Activated CD8-positive, alpha-beta memory T cell treated with anti-CD3 and anti-CD28 coated beads, Interleukin-2, amount 10 ng/mL, durations not matched to agents 7 days and 5 days (primary cell): ENCODE data around the gene LGALS12. TPM values are rescaled to one million over a fixed set of nuclear protein-coding genes. Genes with fewer than 3 reads are reported as not detected.

ENCODE experiments used
- ATAC-seq: fragments of 150-1000 bp; cut with Tn5 transposase; one replicate; pipeline ENCODE4 v1.10.0; 2021; ENCODE audit warnings: moderate library complexity
- CTCF ChIA-PET: fragments of 350-600 bp; sonication (Branson Sonifier 250); formaldehyde crosslinking; loops from one replicate; lab custom pipeline; 2021; ENCODE audit warnings: antibody characterized with exemption; lab: Charles Lee
- DNase-seq: peaks from one replicate; pipeline ENCODE4 v3.0.0-alpha.2; 2020
- H3K27ac Mint-ChIP-seq: one replicate; pipeline ENCODE4 v1.8.0; 2021; ENCODE audit warnings: mild to moderate bottlenecking, mixed read lengths
- H3K27me3 Mint-ChIP-seq: one replicate; pipeline ENCODE4 v1.8.0; 2021; ENCODE audit warnings: mixed read lengths
- H3K36me3 Mint-ChIP-seq: one replicate; pipeline ENCODE4 v1.8.0; 2021; ENCODE audit warnings: mild to moderate bottlenecking, mixed read lengths
- H3K4me1 Mint-ChIP-seq: one replicate; pipeline ENCODE4 v1.8.0; 2021; ENCODE audit warnings: mixed read lengths
- H3K4me3 Mint-ChIP-seq: one replicate; pipeline ENCODE4 v1.8.0; 2021; ENCODE audit warnings: mild to moderate bottlenecking, moderate library complexity, mixed read lengths
- H3K9me3 Mint-ChIP-seq: one replicate; pipeline ENCODE4 v1.8.0; 2022; ENCODE audit warnings: low read depth, mixed read lengths
- total RNA-seq, 2 experiments: library from RNA; stranded (reverse); gene quantifications; one replicate each; pipeline ENCODE4 v1.2.3, GENCODE V29; 2021

LGALS12 gene
- under 1 TPM; 0.23 to 0.29 TPM for total RNA-seq

- no peaks in the 10 kb centered on the region for H3K9me3 Mint-ChIP-seq
- peaks cover 5% of the 10 kb centered on the region for H3K4me1 Mint-ChIP-seq
- no peaks in the 10 kb centered on the region for H3K36me3 Mint-ChIP-seq
- H3K4me3 Mint-ChIP-seq, result no peak within 1 kb of the TSS
- H3K27ac Mint-ChIP-seq, result no peak within 1 kb of the TSS
- H3K27me3 Mint-ChIP-seq, result no peaks in the 10 kb centered on the region
- CTCF ChIA-PET, result interaction anchor here (0.6 to 1.0 kb wide), 4 partner anchors 27 to 483 kb away, joined by 3 read pairs; no protein-coding TSS in a partner anchor
- ATAC-seq (no peak), DNase-seq (no peak)
Measured at GRCh38 chr11:63505857-63506528, at the start of gene LGALS12. Gene LGALS12 (plus strand): TSS chr11:63506084. CDS start chr11:63506459, 375 bp downstream.

- CTCF ChIA-PET, result no interaction called here
- Mint-ChIP-seq H3K9me3 (no peaks in the 10 kb centered on the region), H3K4me1 (no peaks in the 10 kb centered on the region), H3K27ac (no peak overlapping the region), H3K27me3 (peaks cover 13% of the 10 kb centered on the region), H3K36me3 (no peaks in the 10 kb centered on the region), H3K4me3 (no peak overlapping the region)
- no peak for DNase-seq
- no peak for ATAC-seq
Measured at GRCh38 chr11:63459586-63459985, 46.3 kb upstream of the LGALS12 start.

- Mint-ChIP-seq H3K27me3 (peaks cover 13% of the 10 kb centered on the region), H3K4me3 (no peak overlapping the region), H3K36me3 (no peaks in the 10 kb centered on the region), H3K4me1 (no peaks in the 10 kb centered on the region), H3K9me3 (no peaks in the 10 kb centered on the region), H3K27ac (no peak overlapping the region)
- CTCF ChIA-PET, result no interaction called here
- DNase-seq (no peak), ATAC-seq (no peak)
Measured at GRCh38 chr11:63462137-63462536, 43.7 kb upstream of the LGALS12 start.

- H3K27me3 Mint-ChIP-seq, result peaks cover 17% of the 10 kb centered on the region
- ATAC-seq (no peak), DNase-seq (no peak)
- H3K4me3 Mint-ChIP-seq, result no peak overlapping the region
- H3K36me3 Mint-ChIP-seq, result peaks cover 6% of the 10 kb centered on the region
- H3K4me1 Mint-ChIP-seq, result no peaks in the 10 kb centered on the region
- no peak overlapping the region for H3K27ac Mint-ChIP-seq
- peaks cover 12% of the 10 kb centered on the region for H3K9me3 Mint-ChIP-seq
- CTCF ChIA-PET, result no interaction called here
Measured at GRCh38 chr11:63470311-63470710, 35.6 kb upstream of the LGALS12 start.

- no peak for ATAC-seq
- CTCF ChIA-PET, result no interaction called here
- Mint-ChIP-seq H3K27ac (no peak overlapping the region), H3K4me3 (no peak overlapping the region), H3K9me3 (peaks cover 18% of the 10 kb centered on the region), H3K27me3 (peaks cover 21% of the 10 kb centered on the region), H3K36me3 (peaks cover 6% of the 10 kb centered on the region), H3K4me1 (no peaks in the 10 kb centered on the region)
- DNase-seq, result no peak
Measured at GRCh38 chr11:63472372-63472771, 33.5 kb upstream of the LGALS12 start.

GRCh38 chr11:63476618-63477017 lies 29.3 kb upstream of the LGALS12 start:
- Mint-ChIP-seq H3K27ac (no peak overlapping the region), H3K4me3 (no peak overlapping the region), H3K27me3 (peaks cover 19% of the 10 kb centered on the region), H3K9me3 (peaks cover 8% of the 10 kb centered on the region), H3K4me1 (no peaks in the 10 kb centered on the region), H3K36me3 (no peaks in the 10 kb centered on the region)
- ATAC-seq, result no peak
- DNase-seq, result no peak
- CTCF ChIA-PET, result interaction anchor here (1.0 kb wide), 1 partner anchor 61 kb away, joined by 3 read pairs; no protein-coding TSS in a partner anchor

- DNase-seq, result peak; percentile 65
- ATAC-seq, result peak; percentile 79
- Mint-ChIP-seq H3K4me1 (no peaks in the 10 kb centered on the region), H3K4me3 (no peak overlapping the region), H3K27me3 (peaks cover 18% of the 10 kb centered on the region), H3K36me3 (peaks cover 2% of the 10 kb centered on the region), H3K9me3 (peaks cover 8% of the 10 kb centered on the region), H3K27ac (no peak overlapping the region)
- CTCF ChIA-PET, result interaction anchor here (0.6 to 4.6 kb wide), 33 partner anchors 11 to 328 kb away, joined by 3 to 127 read pairs (median 4); partner anchors contain the start of genes PLAAT4 and PLAAT5
Measured at GRCh38 chr11:63478896-63479295, 27.0 kb upstream of the LGALS12 start.

- Mint-ChIP-seq H3K27ac (no peak overlapping the region), H3K27me3 (peaks cover 21% of the 10 kb centered on the region), H3K4me1 (no peaks in the 10 kb centered on the region), H3K4me3 (no peak overlapping the region), H3K9me3 (peaks cover 12% of the 10 kb centered on the region), H3K36me3 (peaks cover 2% of the 10 kb centered on the region)
- ATAC-seq (no peak), DNase-seq (no peak)
- CTCF ChIA-PET, result interaction anchor here (0.9 to 4.6 kb wide), 16 partner anchors 9 to 259 kb away, joined by 3 to 127 read pairs (median 9); partner anchors contain the start of genes ATL3, PLAAT4 and PLAAT5
Measured at GRCh38 chr11:63480039-63480438, 25.8 kb upstream of the LGALS12 start.

GRCh38 chr11:63485777-63486176 lies 20.1 kb upstream of the LGALS12 start:
- peaks cover 52% of the 10 kb centered on the region for H3K27me3 Mint-ChIP-seq
- H3K4me1 Mint-ChIP-seq, result no peaks in the 10 kb centered on the region
- peaks cover 9% of the 10 kb centered on the region for H3K9me3 Mint-ChIP-seq
- H3K4me3 Mint-ChIP-seq, result no peak overlapping the region
- H3K27ac Mint-ChIP-seq, result no peak overlapping the region
- ATAC-seq (no peak), DNase-seq (no peak)
- CTCF ChIA-PET, result interaction anchor here (1.5 kb wide), 1 partner anchor 195 kb away, joined by 3 read pairs; the partner anchor contains the start of gene RTN3
- H3K36me3 Mint-ChIP-seq, result peaks cover 2% of the 10 kb centered on the region

GRCh38 chr11:63488789-63489188 lies 17.1 kb upstream of the LGALS12 start:
- Mint-ChIP-seq H3K27ac (no peak overlapping the region), H3K27me3 (peaks cover 66% of the 10 kb centered on the region), H3K9me3 (peaks cover 7% of the 10 kb centered on the region), H3K36me3 (no peaks in the 10 kb centered on the region), H3K4me3 (no peak overlapping the region), H3K4me1 (peaks cover 9% of the 10 kb centered on the region)
- DNase-seq (no peak), ATAC-seq (no peak)
- CTCF ChIA-PET, result interaction anchor here (0.6 to 3.2 kb wide), 5 partner anchors 10 to 349 kb away, joined by 3 to 16 read pairs (median 4); no protein-coding TSS in a partner anchor

- Mint-ChIP-seq H3K4me3 (no peak overlapping the region), H3K27me3 (peaks cover 59% of the 10 kb centered on the region)
- no peak for ATAC-seq
Measured at GRCh38 chr11:63489879-63490278, 16.0 kb upstream of the LGALS12 start.

GRCh38 chr11:63490551-63491239 lies 15.2 kb upstream of the LGALS12 start, which contains the start of gene PLAAT5:
Gene PLAAT5 (minus strand): TSS chr11:63491167. CDS start chr11:63491034, 133 bp downstream.
- peak; percentile 64 for ATAC-seq

More at GRCh38 chr11:63489879-63490278, 16.0 kb upstream of the LGALS12 start:
- H3K4me1 Mint-ChIP-seq, result peaks cover 9% of the 10 kb centered on the region
- DNase-seq, result no peak
- CTCF ChIA-PET, result interaction anchor here (1.0 to 3.2 kb wide), 5 partner anchors 11 to 146 kb away, joined by 3 to 16 read pairs (median 4); partner anchors contain the start of gene PLAAT4
- H3K9me3 Mint-ChIP-seq, result peaks cover 3% of the 10 kb centered on the region
- H3K36me3 Mint-ChIP-seq, result no peaks in the 10 kb centered on the region
- no peak overlapping the region for H3K27ac Mint-ChIP-seq

GRCh38 chr11:63491240-63491587 lies 14.7 kb upstream of the LGALS12 start:
- Mint-ChIP-seq H3K27ac (no peak overlapping the region), H3K27me3 (peaks cover 50% of the 10 kb centered on the region), H3K4me3 (peak overlapping the region; percentile 71), H3K36me3 (no peaks in the 10 kb centered on the region), H3K4me1 (peaks cover 9% of the 10 kb centered on the region), H3K9me3 (no peaks in the 10 kb centered on the region)
- ATAC-seq (no peak), DNase-seq (no peak)
- CTCF ChIA-PET, result interaction anchor here (0.8 to 3.2 kb wide), 5 partner anchors 9 to 144 kb away, joined by 3 to 16 read pairs (median 3); partner anchors contain the start of gene PLAAT4

More at GRCh38 chr11:63490551-63491239, 15.2 kb upstream of the LGALS12 start, which contains the start of gene PLAAT5:
- peaks cover 9% of the 10 kb centered on the region for H3K4me1 Mint-ChIP-seq
- no peak for DNase-seq
- no peak within 1 kb of the TSS for H3K27ac Mint-ChIP-seq
- CTCF ChIA-PET, result interaction anchor here (0.7 to 3.2 kb wide), 6 partner anchors 8 to 347 kb away, joined by 3 to 16 read pairs (median 3); partner anchors contain the start of gene PLAAT4
- H3K4me3 Mint-ChIP-seq, result peak within 1 kb of the TSS; percentile 71
- no peaks in the 10 kb centered on the region for H3K36me3 Mint-ChIP-seq
- H3K27me3 Mint-ChIP-seq, result peaks cover 53% of the 10 kb centered on the region
- H3K9me3 Mint-ChIP-seq, result peaks cover under 1% of the 10 kb centered on the region
